Measurements from ENCODE around the gene FASTKD1. TPM values are rescaled to one million over a fixed set of nuclear protein-coding genes. Genes with fewer than 3 reads are reported as not detected.

Gene FASTKD1
- total RNA-seq, 1 experiment from 2014 or later, result 21.1 TPM

DNA sequence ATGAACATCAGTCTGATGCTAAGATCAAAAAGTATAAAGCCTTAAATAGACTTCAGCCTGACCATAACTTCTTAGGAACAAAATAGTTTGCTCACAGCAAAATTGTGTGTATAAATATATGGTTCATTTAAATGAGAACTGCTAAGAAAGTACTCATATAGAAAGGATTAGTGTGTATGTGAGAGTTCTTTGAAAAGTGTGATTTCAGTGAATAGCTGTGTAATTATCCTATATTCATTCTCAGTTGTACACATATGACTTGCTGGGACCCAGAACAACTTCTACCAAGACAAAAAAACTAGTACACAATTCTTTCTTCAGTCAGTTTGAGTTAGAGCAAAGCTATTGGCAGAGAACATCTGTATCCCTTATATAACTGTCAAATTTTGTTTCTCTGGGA is 87.2 kb downstream of the FASTKD1 start:
- no peak overlapping the region for H3K4me2 ChIP-seq (ENCODE audit: low read length)
- no peak for ATAC-seq
- no TSS peak for BruUV-seq (replicated peaks)
- DNase-seq, result no peak
- no peaks in the 10 kb centered on the region for H3K27me3 ChIP-seq (ENCODE audit: low read length)
- ChIA-PET POLR2A (ENCODE audit: unreplicated experiment) (no interaction called here), CTCF (no interaction called here)
- no peaks in the 10 kb centered on the region for H4K20me1 ChIP-seq (ENCODE audit: low read length)
- H3K9ac ChIP-seq (ENCODE audit: low read length), result no peak overlapping the region
- no peaks in the 10 kb centered on the region for H3F3A ChIP-seq (ENCODE audit: low read length, unreplicated experiment)
- H3K4me1 ChIP-seq (ENCODE audit: insufficient read depth, low read length), result no peaks in the 10 kb centered on the region
- intact Hi-C loops (cut with micrococcal nuclease), result no loop called here
- no peak overlapping the region for H3K4me3 ChIP-seq (ENCODE audit: low read length)
- no peak overlapping the region for H3K27ac ChIP-seq (ENCODE audit: low read length)
- H3K9me2 ChIP-seq (replicated peaks; ENCODE audit: low read length), result no peaks in the 10 kb centered on the region
- no peaks in the 10 kb centered on the region for H3K79me2 ChIP-seq (ENCODE audit: low read length)
- TF ChIP-seq EZH2 (IDR thresholded peaks at IDR 0.05; ENCODE audit: low read length, unreplicated experiment) (no peak), EZH2phosphoT487 (IDR thresholded peaks at IDR 0.05; ENCODE audit: borderline replicate concordance, low read length) (no peak), CTCF (conservative IDR thresholded peaks at IDR 0.05; ENCODE audit: low read depth, low read length) (no peak)
- 0 out of 2 replicates have a peak, but pooled peaks cover 4% of the 10 kb centered on the region for H3K36me3 ChIP-seq (ENCODE audit: low read depth, low read length)
- no peak overlapping the region for H2AFZ ChIP-seq (ENCODE audit: low read length)
- no peaks in the 10 kb centered on the region for H3K9me3 ChIP-seq (ENCODE audit: low read length)

DNA sequence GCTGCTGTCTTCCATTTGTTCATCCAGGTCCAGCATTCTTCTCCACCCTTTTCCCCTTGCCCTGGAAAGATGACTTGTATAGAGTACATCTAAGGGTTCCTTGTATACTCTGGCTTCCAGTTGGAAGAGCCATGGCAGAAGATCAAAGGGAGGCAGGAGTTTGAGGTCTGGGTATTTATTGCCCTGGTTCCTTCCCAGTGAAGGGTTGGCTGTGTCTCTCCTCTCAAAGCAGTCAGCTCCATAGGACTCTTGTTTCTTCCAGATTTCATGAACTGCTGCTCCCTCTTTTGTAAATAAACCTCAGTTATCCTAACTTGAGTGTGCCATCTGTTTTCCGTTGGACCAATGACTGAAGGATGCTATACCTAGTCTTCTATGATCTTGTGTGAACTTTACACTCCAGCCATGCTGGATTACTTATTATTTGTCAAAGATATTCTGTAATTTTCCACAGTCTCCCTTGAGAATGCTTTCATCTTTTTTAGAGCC is 88.0 kb downstream of the FASTKD1 start:
- intact Hi-C loops (cut with micrococcal nuclease), result no loop called here
- BruUV-seq (replicated peaks), result no TSS peak
- TF ChIP-seq EZH2 (IDR thresholded peaks at IDR 0.05; ENCODE audit: low read length, unreplicated experiment) (no peak), CTCF (conservative IDR thresholded peaks at IDR 0.05; ENCODE audit: low read depth, low read length) (no peak), EZH2phosphoT487 (IDR thresholded peaks at IDR 0.05; ENCODE audit: borderline replicate concordance, low read length) (no peak)

GRCh38 chr2:169480079-169480465 is 93.6 kb downstream of the FASTKD1 start:
- TSS peak; percentile 37 for BruUV-seq (replicated peaks)
- intact Hi-C loops (cut with micrococcal nuclease), result no loop called here
- Histone ChIP-seq H3K27me3 (ENCODE audit: low read length) (no peaks in the 10 kb centered on the region), H3F3A (ENCODE audit: low read length, unreplicated experiment) (no peaks in the 10 kb centered on the region), H3K27ac (ENCODE audit: low read length) (no peak overlapping the region), H3K79me2 (ENCODE audit: low read length) (no peaks in the 10 kb centered on the region), H3K9ac (ENCODE audit: low read length) (peak overlapping the region; percentile 68), H3K4me1 (ENCODE audit: insufficient read depth, low read length) (peaks cover 18% of the 10 kb centered on the region), H3K9me2 (replicated peaks; ENCODE audit: low read length) (no peaks in the 10 kb centered on the region), H2AFZ (ENCODE audit: low read length) (peak overlapping the region; percentile 79), H3K9me3 (ENCODE audit: low read length) (no peaks in the 10 kb centered on the region), H3K36me3 (ENCODE audit: low read depth, low read length) (no peaks in the 10 kb centered on the region), H4K20me1 (ENCODE audit: low read length) (no peaks in the 10 kb centered on the region), H3K4me3 (ENCODE audit: low read length) (peak overlapping the region; percentile 67), H3K4me2 (ENCODE audit: low read length) (peak overlapping the region; percentile 79)
- POLR2A ChIA-PET (ENCODE audit: unreplicated experiment), result interaction anchor here (0.5 to 0.6 kb wide), 3 partner anchors 9 to 16 kb away, joined by 3 to 5 read pairs (median 3); no protein-coding TSS in a partner anchor
- CTCF ChIA-PET, result interaction anchor here (0.5 to 1.4 kb wide), 5 partner anchors 17 to 310 kb away, joined by 3 read pairs; no protein-coding TSS in a partner anchor
- ATAC-seq, result no peak
- peak; percentile 14 for DNase-seq
- TF ChIP-seq CTCF (conservative IDR thresholded peaks at IDR 0.05; ENCODE audit: low read depth, low read length) (no peak), EZH2phosphoT487 (IDR thresholded peaks at IDR 0.05; ENCODE audit: borderline replicate concordance, low read length) (no peak)

More for the DNA sequence above, 88.0 kb downstream of the FASTKD1 start:
- H3K79me2 ChIP-seq (ENCODE audit: low read length), result no peaks in the 10 kb centered on the region
- ChIA-PET POLR2A (ENCODE audit: unreplicated experiment) (no interaction called here), CTCF (no interaction called here)
- DNase-seq (no peak), ATAC-seq (no peak)
- H3K9me3 ChIP-seq (ENCODE audit: low read length), result no peaks in the 10 kb centered on the region
- H3K4me3 ChIP-seq (ENCODE audit: low read length), result no peak overlapping the region
- H3K27ac ChIP-seq (ENCODE audit: low read length), result no peak overlapping the region
- 0 out of 2 replicates have a peak, but pooled peaks cover 4% of the 10 kb centered on the region for H3K36me3 ChIP-seq (ENCODE audit: low read depth, low read length)
- H3F3A ChIP-seq (ENCODE audit: low read length, unreplicated experiment), result no peaks in the 10 kb centered on the region
- H3K9me2 ChIP-seq (replicated peaks; ENCODE audit: low read length), result no peaks in the 10 kb centered on the region
- no peak overlapping the region for H3K4me2 ChIP-seq (ENCODE audit: low read length)
- no peaks in the 10 kb centered on the region for H4K20me1 ChIP-seq (ENCODE audit: low read length)
- no peak overlapping the region for H2AFZ ChIP-seq (ENCODE audit: low read length)
- no peak overlapping the region for H3K9ac ChIP-seq (ENCODE audit: low read length)
- H3K27me3 ChIP-seq (ENCODE audit: low read length), result no peaks in the 10 kb centered on the region
- no peaks in the 10 kb centered on the region for H3K4me1 ChIP-seq (ENCODE audit: insufficient read depth, low read length)

Measured in PC-3 (cell line).